Peyer's patch (tissue), 4 donors: Measurements from ENCODE around the gene PPP3CB. TPM values are rescaled to one million over a fixed set of nuclear protein-coding genes. Genes with fewer than 3 reads are reported as not detected.

ENCODE experiments used
- DNase-seq, 3 donors: peaks; one replicate each; pipeline ENCODE4 v3.0.0-alpha.2; 2017 to 2019
- H3K27ac ChIP-seq, 4 donors: fragments of 200-600 bp; sonication (generic); one replicate each; pipeline ENCODE4 v1.5.1; 2016 to 2019
- H3K27me3 ChIP-seq, 2 donors: fragments of 200-600 bp; sonication (generic); one replicate each; pipeline ENCODE4 v1.5.1; 2019
- H3K36me3 ChIP-seq, 3 donors: fragments of 200-600 bp; sonication (generic); one replicate each; pipeline ENCODE4 v1.5.1; 2016 to 2019
- H3K4me1 ChIP-seq, 4 donors: fragments of 200-600 bp; sonication (generic); one replicate each; pipeline ENCODE4 v1.5.1; 2016 to 2019
- H3K4me3 ChIP-seq, 4 donors: fragments of 200-600 bp; sonication (generic); 1 replicate in 3 of 4; 2 replicates in 1 of 4; pipeline ENCODE4 v1.5.1; 2016 to 2019; ENCODE audit warnings: mild to moderate bottlenecking in 1 of 4
- H3K9me3 ChIP-seq, 4 donors: fragments of 200-600 bp; sonication (generic); one replicate each; pipeline ENCODE4 v1.5.1; 2016 to 2019; ENCODE audit warnings: mild to moderate bottlenecking in 1 of 4
- POLR2A ChIP-seq, 2 donors: fragments of 450-650 bp; IDR thresholded peaks; one replicate each; pipeline ENCODE4 v1.5.1; 2017; ENCODE audit warnings: antibody characterized with exemption in 2 of 2, mild to moderate bottlenecking in 2 of 2, moderate library complexity in 2 of 2
- total RNA-seq, 4 donors: library from RNA; depleted of rRNA; stranded (reverse); fragments of >200 nt; gene quantifications; one replicate each; pipeline ENCODE4 v1.1.0, GENCODE V29; 2016
- TF ChIP-seq, protein P1 (sequence below), 6 experiments: fragments of 450-650 bp in 4 of 6; fragments of 200-600 bp in 2 of 6; sonication (generic) in 1 of 6; IDR thresholded peaks; one replicate each; pipeline ENCODE4 v1.5.1; 2017 to 2019; ENCODE audit warnings: antibody characterized with exemption in 6 of 6, mild to moderate bottlenecking in 3 of 6, moderate library complexity in 1 of 6

The PPP3CB gene
- total RNA-seq, 4 donors from 2014 or later, result 28.2 to 42.0 (median 32.4) TPM

DNA sequence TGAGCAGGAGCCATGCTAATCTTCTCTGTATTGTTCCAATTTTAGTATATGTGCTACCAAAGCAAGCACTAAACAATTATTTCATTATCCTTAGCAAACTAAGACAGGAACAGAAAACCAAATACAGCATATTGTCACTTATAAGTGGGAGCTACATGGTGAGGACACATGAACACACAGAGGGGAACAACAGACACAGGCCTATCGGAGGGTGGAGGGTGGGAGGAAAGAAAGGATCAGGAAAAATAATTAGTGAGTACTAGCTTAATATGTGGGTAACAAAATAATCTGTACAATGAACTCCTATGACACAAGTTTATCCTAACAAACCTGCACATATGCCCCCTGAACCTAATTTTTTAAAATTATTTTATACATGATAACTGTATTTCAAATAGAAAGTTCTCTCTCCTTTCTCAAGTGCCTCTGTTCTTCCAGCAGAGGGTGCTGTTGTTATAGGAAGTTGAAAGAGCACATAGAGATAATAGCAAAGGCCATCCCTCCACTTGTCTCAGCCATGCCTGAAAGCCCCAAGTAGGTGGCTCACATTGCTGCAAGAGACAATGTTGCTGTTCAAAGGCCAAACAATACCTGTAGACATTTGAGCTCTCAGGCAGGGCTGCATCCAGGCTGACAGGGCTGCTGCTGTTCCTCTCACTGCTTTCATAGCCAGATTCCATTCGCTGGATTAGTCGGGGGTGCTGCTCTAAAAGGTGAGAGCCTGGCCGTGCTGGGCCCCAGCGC lies 33.4 kb upstream of the PPP3CB start:
- Histone ChIP-seq H3K27me3 (no peaks in the 10 kb centered on the region), H3K27ac (no peak overlapping the region), H3K4me1 (no peaks in the 10 kb centered on the region), H3K4me3 (no peak overlapping the region), H3K9me3 (no peaks in the 10 kb centered on the region), H3K36me3 (peaks cover 0 to 50% (median 0%) of the 10 kb centered on the region in 3 donors)
- DNase-seq, result peak; percentile 35 to 68 (median 56)
- no peak for TF ChIP-seq POLR2A (IDR thresholded peaks at IDR 0.05)
- TF ChIP-seq, protein P1, sequence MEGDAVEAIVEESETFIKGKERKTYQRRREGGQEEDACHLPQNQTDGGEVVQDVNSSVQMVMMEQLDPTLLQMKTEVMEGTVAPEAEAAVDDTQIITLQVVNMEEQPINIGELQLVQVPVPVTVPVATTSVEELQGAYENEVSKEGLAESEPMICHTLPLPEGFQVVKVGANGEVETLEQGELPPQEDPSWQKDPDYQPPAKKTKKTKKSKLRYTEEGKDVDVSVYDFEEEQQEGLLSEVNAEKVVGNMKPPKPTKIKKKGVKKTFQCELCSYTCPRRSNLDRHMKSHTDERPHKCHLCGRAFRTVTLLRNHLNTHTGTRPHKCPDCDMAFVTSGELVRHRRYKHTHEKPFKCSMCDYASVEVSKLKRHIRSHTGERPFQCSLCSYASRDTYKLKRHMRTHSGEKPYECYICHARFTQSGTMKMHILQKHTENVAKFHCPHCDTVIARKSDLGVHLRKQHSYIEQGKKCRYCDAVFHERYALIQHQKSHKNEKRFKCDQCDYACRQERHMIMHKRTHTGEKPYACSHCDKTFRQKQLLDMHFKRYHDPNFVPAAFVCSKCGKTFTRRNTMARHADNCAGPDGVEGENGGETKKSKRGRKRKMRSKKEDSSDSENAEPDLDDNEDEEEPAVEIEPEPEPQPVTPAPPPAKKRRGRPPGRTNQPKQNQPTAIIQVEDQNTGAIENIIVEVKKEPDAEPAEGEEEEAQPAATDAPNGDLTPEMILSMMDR (IDR thresholded peaks at IDR 0.05), result peak; percentile 50 to 97 (median 90)

DNA sequence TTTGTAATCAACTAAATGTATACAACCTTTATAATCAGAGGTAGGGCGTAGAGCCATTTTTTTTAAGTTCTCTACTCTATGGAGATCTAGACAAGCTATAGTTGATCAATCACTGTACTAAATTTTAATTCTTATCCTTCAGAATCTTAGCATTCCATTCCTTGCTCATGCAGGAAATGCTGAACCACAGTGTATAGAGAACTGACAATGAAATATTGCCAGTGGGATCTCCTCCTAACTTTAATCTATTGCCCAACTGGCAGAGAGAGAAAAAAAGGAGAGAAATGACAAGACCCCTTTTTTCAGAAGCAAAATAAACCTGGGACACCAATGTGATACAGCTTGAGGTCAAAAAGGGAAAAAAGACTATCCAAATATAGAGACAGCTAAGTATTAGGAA lies 26.4 kb upstream of the PPP3CB start:
- Histone ChIP-seq H3K27me3 (no peaks in the 10 kb centered on the region), H3K9me3 (no peaks in the 10 kb centered on the region), H3K36me3 (peaks cover 0 to 90% (median 0%) of the 10 kb centered on the region in 3 donors), H3K4me3 (no peak overlapping the region), H3K4me1 (no peaks in the 10 kb centered on the region), H3K27ac (no peak overlapping the region)
- no peak for TF ChIP-seq POLR2A (IDR thresholded peaks at IDR 0.05)
- TF ChIP-seq, protein P1 (IDR thresholded peaks at IDR 0.05), result no peak
- DNase-seq, result no peak

DNA sequence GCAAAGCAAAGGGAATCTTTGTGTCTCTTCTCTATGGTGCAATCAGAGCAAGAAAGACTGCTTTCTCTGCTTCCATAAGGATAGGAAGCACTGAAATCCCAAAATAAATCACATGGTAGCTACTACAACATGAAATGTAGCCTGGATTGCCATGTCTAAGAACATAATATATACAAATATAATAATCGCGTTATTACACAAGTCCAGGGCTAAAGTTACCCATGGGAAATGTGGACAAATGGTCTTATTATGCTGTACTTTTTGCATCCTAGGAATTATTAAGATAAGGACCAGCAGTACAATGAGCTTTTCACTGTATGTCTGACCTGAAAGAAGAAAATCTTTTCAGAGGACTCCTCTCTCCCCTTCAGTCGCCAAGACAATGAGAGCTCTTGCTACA lies 23.5 kb upstream of the PPP3CB start:
- H3K27me3 ChIP-seq, result no peaks in the 10 kb centered on the region
- no peaks in the 10 kb centered on the region for H3K4me1 ChIP-seq
- no peak overlapping the region for H3K4me3 ChIP-seq
- DNase-seq, result no peak
- TF ChIP-seq, protein P1 (IDR thresholded peaks at IDR 0.05), result no peak
- no peak for TF ChIP-seq POLR2A (IDR thresholded peaks at IDR 0.05)
- no peak overlapping the region for H3K27ac ChIP-seq
- H3K36me3 ChIP-seq, result peaks cover 0 to 79% (median 0%) of the 10 kb centered on the region in 3 donors
- H3K9me3 ChIP-seq, result no peaks in the 10 kb centered on the region

DNA sequence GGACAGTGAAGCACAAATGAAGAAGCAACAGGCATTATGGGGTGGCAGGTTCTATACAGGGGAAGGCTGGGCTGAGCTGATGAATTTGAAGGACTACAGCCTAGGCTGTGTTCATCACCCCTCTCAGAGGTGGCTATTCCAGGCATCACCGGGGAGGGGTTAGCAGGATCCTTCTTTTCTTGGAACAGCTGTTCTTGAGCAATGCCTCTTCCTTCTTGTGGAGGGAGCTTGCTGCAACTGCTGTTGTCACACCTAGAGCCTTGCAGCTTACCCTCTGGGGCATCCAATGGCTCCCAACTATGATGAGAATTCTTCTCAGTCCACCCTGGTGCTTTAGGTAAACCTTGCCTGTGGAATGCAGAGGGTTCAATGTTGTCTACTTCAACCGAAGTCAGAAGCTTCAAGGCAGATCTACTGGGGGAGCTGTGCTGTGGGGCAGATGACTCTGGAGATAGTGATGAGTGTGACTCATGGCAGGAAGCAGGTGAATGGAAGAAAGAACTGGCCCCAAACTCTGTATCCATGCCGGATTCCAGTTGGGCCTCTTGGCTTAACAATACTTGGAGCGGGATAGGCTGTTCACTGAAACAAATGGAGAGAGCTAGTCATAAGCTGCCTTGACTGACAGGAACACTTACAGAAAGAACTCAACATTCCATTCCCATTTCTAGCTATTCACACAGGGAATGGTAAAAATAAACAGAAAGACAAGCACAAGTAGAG lies 21.5 kb upstream of the PPP3CB start:
- peaks cover 0 to 76% (median 0%) of the 10 kb centered on the region in 3 donors for H3K36me3 ChIP-seq
- DNase-seq, result no peak

DNA sequence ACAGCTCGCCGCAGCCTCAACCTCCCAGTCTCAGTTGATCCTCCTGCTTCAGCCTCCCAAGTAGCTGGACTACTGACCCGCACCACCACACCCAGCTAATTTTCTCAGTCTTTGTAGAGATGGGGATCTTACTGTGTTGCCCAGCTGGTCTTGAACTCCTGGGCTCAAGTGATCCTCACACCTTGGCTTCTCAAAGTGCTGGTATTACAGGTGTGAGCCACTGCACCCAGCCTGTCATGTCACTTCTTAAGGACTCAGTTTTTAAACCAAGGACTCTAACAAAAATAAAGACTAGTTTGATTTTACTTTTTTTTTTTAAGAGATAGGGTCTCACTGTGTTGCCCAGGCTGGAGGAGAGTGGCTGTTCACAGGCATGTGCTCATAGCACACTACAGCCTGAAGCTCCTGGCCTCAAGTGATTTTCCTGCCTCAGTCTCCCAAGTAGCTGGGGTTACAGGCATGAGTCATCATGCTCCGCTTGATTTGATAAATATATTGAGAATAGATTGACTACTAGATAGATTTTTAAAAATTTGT lies 16.5 kb upstream of the PPP3CB start:
- Histone ChIP-seq H3K36me3 (peaks cover 0 to 29% (median 0%) of the 10 kb centered on the region in 3 donors), H3K27me3 (no peaks in the 10 kb centered on the region), H3K4me3 (no peak overlapping the region), H3K27ac (no peak overlapping the region), H3K4me1 (no peaks in the 10 kb centered on the region), H3K9me3 (no peaks in the 10 kb centered on the region)
- TF ChIP-seq POLR2A (IDR thresholded peaks at IDR 0.05), result no peak
- TF ChIP-seq, protein P1 (IDR thresholded peaks at IDR 0.05), result no peak
- no peak for DNase-seq

More for the DNA sequence above, 21.5 kb upstream of the PPP3CB start:
- no peak overlapping the region for H3K4me3 ChIP-seq
- no peak overlapping the region for H3K27ac ChIP-seq
- no peaks in the 10 kb centered on the region for H3K27me3 ChIP-seq
- H3K4me1 ChIP-seq, result no peaks in the 10 kb centered on the region
- TF ChIP-seq POLR2A (IDR thresholded peaks at IDR 0.05), result no peak
- TF ChIP-seq, protein P1 (IDR thresholded peaks at IDR 0.05), result no peak
- H3K9me3 ChIP-seq, result no peaks in the 10 kb centered on the region
